ENCODE results near the gene FHOD3.

The FHOD3 gene

GRCh38 chr18:36328385-36328858 lies 30.9 kb downstream of the FHOD3 start:
- no peaks in the 10 kb centered on the region for H4K20me1 ChIP-seq
- H3K36me3 ChIP-seq = no peaks in the 10 kb centered on the region
- 0 out of 2 replicates have a peak, but pooled peaks cover 4% of the 10 kb centered on the region for H3K4me1 ChIP-seq
- no peaks in the 10 kb centered on the region for H3K9me3 ChIP-seq
- no peak for TF ChIP-seq Cebpa-rat (IDR thresholded peaks at IDR 0.05)
- no peak overlapping the region for H3K4me2 ChIP-seq
- no peak overlapping the region for H3K4me3 ChIP-seq
- no peak overlapping the region for H3K27ac ChIP-seq
- no peaks in the 10 kb centered on the region for H3K27me3 ChIP-seq
- H3K9ac ChIP-seq = no peak overlapping the region

DNA sequence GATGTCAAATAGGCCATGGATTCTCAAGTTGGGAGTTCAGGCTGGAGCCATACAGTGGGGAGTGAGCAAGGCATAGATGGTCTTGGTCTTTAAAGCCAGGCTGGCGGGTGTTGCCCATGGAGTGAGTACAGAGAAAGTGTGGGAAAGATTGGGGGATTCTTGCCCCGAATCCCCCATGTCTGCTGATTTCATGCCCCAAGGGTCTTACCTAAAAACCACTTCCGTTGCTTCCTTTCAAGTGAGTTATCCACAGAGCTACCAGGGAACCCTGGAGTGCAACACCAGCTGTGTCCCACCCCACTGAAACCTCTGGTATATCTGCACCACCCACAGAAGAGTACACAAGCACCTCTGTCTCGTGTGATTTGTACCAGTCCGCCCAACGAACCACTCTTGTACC lies 31.4 kb downstream of the FHOD3 start:
- Histone ChIP-seq H3K27me3 (no peaks in the 10 kb centered on the region), H3K9ac (no peak overlapping the region), H4K20me1 (no peaks in the 10 kb centered on the region), H3K4me3 (no peak overlapping the region), H3K36me3 (no peaks in the 10 kb centered on the region), H3K4me1 (0 out of 2 replicates have a peak, but pooled peaks cover 4% of the 10 kb centered on the region), H3K27ac (no peak overlapping the region), H3K9me3 (no peaks in the 10 kb centered on the region), H3K4me2 (no peak overlapping the region)
- TF ChIP-seq Cebpa-rat (IDR thresholded peaks at IDR 0.05) = no peak

GRCh38 chr18:36329684-36330434 lies 32.3 kb downstream of the FHOD3 start:
- Histone ChIP-seq H4K20me1 (no peaks in the 10 kb centered on the region), H3K9me3 (no peaks in the 10 kb centered on the region), H3K4me2 (no peak overlapping the region), H3K4me1 (0 out of 2 replicates have a peak, but pooled peaks cover 4% of the 10 kb centered on the region), H3K36me3 (no peaks in the 10 kb centered on the region), H3K27ac (no peak overlapping the region), H3K9ac (no peak overlapping the region), H3K4me3 (no peak overlapping the region), H3K27me3 (no peaks in the 10 kb centered on the region)
- no peak for TF ChIP-seq Cebpa-rat (IDR thresholded peaks at IDR 0.05)

- Histone ChIP-seq H3K4me3 (no peak overlapping the region), H3K9me3 (no peaks in the 10 kb centered on the region), H3K27me3 (no peaks in the 10 kb centered on the region), H4K20me1 (no peaks in the 10 kb centered on the region), H3K4me2 (no peak overlapping the region), H3K36me3 (no peaks in the 10 kb centered on the region), H3K4me1 (0 out of 2 replicates have a peak, but pooled peaks cover 4% of the 10 kb centered on the region), H3K27ac (no peak overlapping the region), H3K9ac (no peak overlapping the region)
- no peak for TF ChIP-seq Cebpa-rat (IDR thresholded peaks at IDR 0.05)
Observed at GRCh38 chr18:36330435-36331052, 33.0 kb downstream of the FHOD3 start.

DNA sequence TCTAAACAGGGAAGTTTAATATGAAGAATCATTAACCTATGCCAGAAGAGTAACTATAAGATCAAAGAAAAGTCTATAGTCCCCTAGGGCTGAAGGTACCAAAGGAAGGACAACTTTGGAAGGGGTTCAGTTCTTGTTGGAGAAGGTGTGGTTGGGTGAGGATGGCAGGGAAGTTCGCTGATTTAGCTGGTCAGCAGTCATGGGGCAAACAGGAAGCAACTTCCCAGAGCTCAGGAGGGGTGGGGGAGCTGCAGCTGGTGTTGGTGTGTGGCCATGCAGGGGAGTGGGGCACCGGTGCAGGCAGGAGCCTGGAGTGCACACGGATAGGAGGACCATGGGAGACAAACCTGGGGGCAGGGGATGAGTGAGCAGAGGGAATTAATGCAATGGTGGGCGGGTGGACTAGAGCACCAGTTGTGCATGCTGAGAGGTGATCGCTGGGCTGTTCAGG lies 34.0 kb downstream of the FHOD3 start:
- H3K4me1 ChIP-seq = 0 out of 2 replicates have a peak, but pooled peaks cover 4% of the 10 kb centered on the region
- no peak overlapping the region for H3K9ac ChIP-seq
- H3K9me3 ChIP-seq = no peaks in the 10 kb centered on the region
- H3K4me2 ChIP-seq = no peak overlapping the region
- H3K4me3 ChIP-seq = no peak overlapping the region
- no peak overlapping the region for H3K27ac ChIP-seq
- H4K20me1 ChIP-seq = no peaks in the 10 kb centered on the region
- H3K36me3 ChIP-seq = no peaks in the 10 kb centered on the region
- no peaks in the 10 kb centered on the region for H3K27me3 ChIP-seq
- no peak for TF ChIP-seq Cebpa-rat (IDR thresholded peaks at IDR 0.05)

DNA sequence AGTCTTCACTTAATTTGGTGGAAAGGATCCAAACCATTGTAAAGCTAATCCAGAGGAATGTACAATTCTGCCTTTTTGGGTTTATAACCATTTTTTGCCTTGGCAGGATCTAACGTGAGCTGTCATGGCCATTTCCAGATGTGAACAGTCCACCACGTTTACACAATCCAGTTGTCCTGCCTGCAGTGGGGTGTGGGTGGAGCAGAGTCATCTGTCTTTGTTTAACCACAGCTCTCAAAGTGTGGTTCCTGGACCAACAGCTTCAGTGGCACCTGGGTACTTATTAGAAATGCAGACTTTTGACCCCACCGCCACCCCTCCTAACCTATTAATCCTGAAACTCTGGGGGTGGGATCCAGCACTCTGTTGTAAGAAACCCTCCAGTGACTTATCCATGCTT lies 35.9 kb downstream of the FHOD3 start:
- Histone ChIP-seq H3K27me3 (no peaks in the 10 kb centered on the region), H3K36me3 (no peaks in the 10 kb centered on the region), H3K9ac (no peak overlapping the region), H3K4me2 (no peak overlapping the region), H4K20me1 (no peaks in the 10 kb centered on the region), H3K4me3 (no peak overlapping the region), H3K4me1 (no peaks in the 10 kb centered on the region), H3K9me3 (no peaks in the 10 kb centered on the region), H3K27ac (no peak overlapping the region)
- TF ChIP-seq Cebpa-rat (IDR thresholded peaks at IDR 0.05) = no peak

DNA sequence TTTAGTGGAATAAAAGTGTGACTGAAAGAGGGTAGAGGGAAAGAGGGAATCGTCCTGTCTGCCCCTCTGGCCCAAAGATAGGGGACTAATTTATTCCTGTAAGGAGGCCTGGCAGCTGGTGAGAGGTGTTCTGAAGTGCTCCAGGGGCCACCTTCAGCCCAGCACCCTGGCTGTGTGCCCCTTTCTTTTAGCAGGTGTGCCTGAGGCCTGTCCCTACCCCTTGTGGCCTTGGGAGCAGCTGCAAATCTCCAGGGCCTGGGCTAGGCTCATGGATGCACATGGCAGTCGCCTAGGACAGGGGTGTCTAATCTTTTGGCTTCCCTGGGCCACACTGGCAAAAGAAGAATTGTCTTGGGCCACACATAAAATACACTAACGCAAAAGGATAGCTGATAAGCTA lies 37.3 kb downstream of the FHOD3 start:
- no peak for TF ChIP-seq Cebpa-rat (IDR thresholded peaks at IDR 0.05)
- no peak overlapping the region for H3K27ac ChIP-seq
- no peak overlapping the region for H3K4me2 ChIP-seq
- no peaks in the 10 kb centered on the region for H3K27me3 ChIP-seq
- H4K20me1 ChIP-seq = no peaks in the 10 kb centered on the region
- H3K4me3 ChIP-seq = no peak overlapping the region
- no peaks in the 10 kb centered on the region for H3K36me3 ChIP-seq
- H3K9me3 ChIP-seq = no peaks in the 10 kb centered on the region
- no peaks in the 10 kb centered on the region for H3K4me1 ChIP-seq
- H3K9ac ChIP-seq = no peak overlapping the region

DNA sequence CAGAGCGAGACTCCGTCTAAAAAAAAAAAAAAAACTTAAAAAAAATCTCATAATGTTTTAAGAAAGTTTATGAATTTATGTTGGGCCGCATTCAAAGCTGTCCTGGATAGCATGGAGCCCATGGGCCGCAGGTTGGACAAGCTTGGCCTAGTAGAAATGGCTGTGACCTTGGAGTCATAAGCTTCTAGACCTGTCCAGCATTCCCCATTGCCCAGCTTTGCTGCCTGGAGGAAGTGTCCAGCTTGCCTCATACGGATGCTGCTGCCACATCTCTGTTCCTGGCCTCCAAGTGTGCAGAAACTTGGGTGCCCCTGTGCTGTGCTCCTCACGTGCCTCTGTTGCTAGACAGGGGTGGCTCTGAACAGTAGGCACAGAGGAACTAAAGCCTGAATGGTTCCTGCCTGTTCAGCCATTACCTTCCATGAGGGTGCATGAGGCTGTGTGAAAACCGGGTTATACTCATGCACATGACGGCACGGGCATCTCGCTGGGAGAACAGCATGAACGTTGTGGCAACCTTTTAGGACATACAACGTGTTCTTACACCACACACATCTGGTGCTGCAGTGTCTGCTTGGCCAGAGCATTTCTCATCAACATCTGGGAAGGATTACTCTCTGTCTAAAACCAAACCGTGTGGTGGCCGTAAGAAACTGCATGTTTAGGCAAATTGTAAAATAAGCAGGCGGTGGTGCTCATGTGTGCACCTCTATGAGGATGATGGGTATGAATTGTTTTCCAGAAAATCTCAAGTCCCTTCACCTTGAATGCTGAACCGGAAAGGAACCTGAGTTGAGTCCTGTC lies 38.2 kb downstream of the FHOD3 start:
- Histone ChIP-seq H3K27ac (no peak overlapping the region), H3K27me3 (no peaks in the 10 kb centered on the region), H3K36me3 (no peaks in the 10 kb centered on the region), H3K9me3 (no peaks in the 10 kb centered on the region), H3K9ac (no peak overlapping the region), H4K20me1 (no peaks in the 10 kb centered on the region), H3K4me3 (no peak overlapping the region), H3K4me2 (no peak overlapping the region), H3K4me1 (no peaks in the 10 kb centered on the region)
- TF ChIP-seq Cebpa-rat (IDR thresholded peaks at IDR 0.05) = no peak

GRCh38 chr18:36337679-36338402 lies 40.3 kb downstream of the FHOD3 start:
- Histone ChIP-seq H3K4me2 (no peak overlapping the region), H3K4me3 (no peak overlapping the region), H3K27me3 (no peaks in the 10 kb centered on the region), H3K9me3 (peaks cover 14% of the 10 kb centered on the region), H3K27ac (no peak overlapping the region), H3K9ac (no peak overlapping the region), H3K36me3 (no peaks in the 10 kb centered on the region), H3K4me1 (no peaks in the 10 kb centered on the region), H4K20me1 (no peaks in the 10 kb centered on the region)
- TF ChIP-seq Cebpa-rat (IDR thresholded peaks at IDR 0.05) = no peak

Measured in BLaER1 (cell line).